H1 (cell line): ENCODE results near the gene CCNH.

Experiments used
- ATF2 ChIP-seq: IDR thresholded peaks from 2 replicates; pipeline ENCODE4 v1.6.1; 2012; ENCODE audit warnings: low read length, inconsistent platforms
- CBX5 ChIP-seq: fragments of 300-800, 300-1000 bp; sonication (generic); IDR thresholded peaks from 2 replicates; pipeline ENCODE4 v1.7.1; 2016; ENCODE audit warnings: antibody characterized with exemption, low read length, low read depth
- CTCF ChIP-seq, 3 experiments: IDR thresholded peaks; 1 replicate in 2 of 3; 2 replicates in 1 of 3; pipeline versions ENCODE4 v1.5.1 to v1.6.1; 2011; ENCODE audit warnings: low read length in 3 of 3, mild to moderate bottlenecking in 3 of 3, inconsistent platforms in 2 of 3, low read depth in 1 of 3, moderate library complexity in 1 of 3; ENCODE audit not compliant: insufficient read depth in 1 of 3; ENCODE audit errors: control extremely low read depth in 1 of 3
- EGR1 ChIP-seq: IDR thresholded peaks from 2 replicates; pipeline ENCODE4 v1.6.1; 2011; ENCODE audit warnings: low read depth, low read length, borderline replicate concordance
- EP300 ChIP-seq, 2 experiments: IDR thresholded peaks; 1 replicate in 1 of 2; 2 replicates in 1 of 2; pipeline ENCODE4 v1.6.1; 2011 to 2012; ENCODE audit warnings: low read depth in 2 of 2, low read length in 2 of 2, mild to moderate bottlenecking in 2 of 2, borderline replicate concordance in 1 of 2, inconsistent platforms in 1 of 2, moderate library complexity in 1 of 2
- GABPA ChIP-seq: IDR thresholded peaks from 2 replicates; pipeline ENCODE4 v1.6.1; 2011; ENCODE audit warnings: mild to moderate bottlenecking, low read length, moderate library complexity, borderline replicate concordance; ENCODE audit not compliant: insufficient read depth
- KDM1A ChIP-seq: fragments of 200-600, 300-600 bp; sonication (generic); IDR thresholded peaks from 2 replicates; pipeline ENCODE4 v1.7.1; 2016; ENCODE audit warnings: mild to moderate bottlenecking, low read length, borderline replicate concordance
- POLR2A ChIP-seq, 2 experiments: IDR thresholded peaks; 1 replicate in 1 of 2; 2 replicates in 1 of 2; pipeline ENCODE4 v1.6.1; 2011; ENCODE audit warnings: low read depth in 2 of 2, low read length in 2 of 2, mild to moderate bottlenecking in 2 of 2; ENCODE audit errors: control extremely low read depth in 1 of 2
- POLR2AphosphoS5 ChIP-seq: IDR thresholded peaks from 2 replicates; pipeline ENCODE4 v1.6.1; 2011; ENCODE audit warnings: low read depth, low read length
- SP1 ChIP-seq: IDR thresholded peaks from 2 replicates; pipeline ENCODE4 v1.6.1; 2011; ENCODE audit warnings: low read depth, low read length

GRCh38 chr5:87385802-87386201 is 26.9 kb downstream of the CCNH start:
- TF ChIP-seq EGR1 (no peak), KDM1A (no peak), GABPA (no peak), POLR2A (IDR thresholded peaks at IDR 0.05; ENCODE audit: control extremely low read depth in 1 of 2, low read depth in 2 of 2, low read length in 2 of 2) (no peak), SP1 (no peak), CTCF (IDR thresholded peaks at IDR 0.05; ENCODE audit: control extremely low read depth in 1 of 3, insufficient read depth in 1 of 3, low read depth in 1 of 3, low read length in 3 of 3) (no peak), EP300 (IDR thresholded peaks at IDR 0.05; ENCODE audit: borderline replicate concordance in 1 of 2, low read depth in 2 of 2, low read length in 2 of 2) (no peak), POLR2AphosphoS5 (no peak), CBX5 (no peak), ATF2 (no peak)
